GM04503 (cell line): ENCODE measurements around the gene GGA1.
"Not testable (repeated sequence)": the region's sequence is repeated elsewhere in the genome, so short reads cannot be mapped to it uniquely, and the experiment has no call there.

ENCODE experiments used
- DNase-seq: peaks from one replicate; pipeline ENCODE4 v3.0.0-alpha.2; 2012; ENCODE audit warnings: low read depth

GGA1 gene

GRCh38 chr22:37571258-37571991 lies 37.2 kb upstream of the GGA1 start:
- DNase-seq = no peak

- no peak for DNase-seq
Measured at GRCh38 chr22:37571992-37572373, 36.7 kb upstream of the GGA1 start.

GRCh38 chr22:37575490-37576003 lies 33.1 kb upstream of the GGA1 start:
- DNase-seq = no peak

- no peak for DNase-seq
Measured at GRCh38 chr22:37578002-37578401, 30.6 kb upstream of the GGA1 start.

- no peak for DNase-seq
Measured at GRCh38 chr22:37581504-37581903, 27.1 kb upstream of the GGA1 start.

GRCh38 chr22:37582526-37582925 lies 26.1 kb upstream of the GGA1 start:
- DNase-seq = no peak

GRCh38 chr22:37588546-37589215 lies 20.0 kb upstream of the GGA1 start:
- no peak for DNase-seq

- no peak for DNase-seq
Measured at GRCh38 chr22:37589636-37590035, 19.0 kb upstream of the GGA1 start.

GRCh38 chr22:37591081-37591480 lies 17.6 kb upstream of the GGA1 start:
- DNase-seq = not testable (repeated sequence)

GRCh38 chr22:37591823-37592404 lies 16.7 kb upstream of the GGA1 start:
- no peak for DNase-seq

GRCh38 chr22:37594237-37594636 lies 14.4 kb upstream of the GGA1 start:
- no peak for DNase-seq

- no peak for DNase-seq
Measured at GRCh38 chr22:37599153-37599552, 9.5 kb upstream of the GGA1 start.

- no peak for DNase-seq
Measured at GRCh38 chr22:37601203-37601539, 7.5 kb upstream of the GGA1 start.

- peak; percentile 42 for DNase-seq
Measured at GRCh38 chr22:37601540-37602442, 6.8 kb upstream of the GGA1 start.

GRCh38 chr22:37602546-37603277 lies 5.9 kb upstream of the GGA1 start:
- DNase-seq = not testable (repeated sequence)

GRCh38 chr22:37604074-37604473 lies 4.6 kb upstream of the GGA1 start:
- no peak for DNase-seq

- DNase-seq = no peak
Measured at GRCh38 chr22:37604875-37605274, 3.8 kb upstream of the GGA1 start.

- DNase-seq = no peak
Measured at GRCh38 chr22:37607010-37607934, 1.4 kb upstream of the GGA1 start.

GRCh38 chr22:37607935-37608476 lies 628 bp upstream of the GGA1 start:
- DNase-seq = no peak
